GM23338 (cell line): ENCODE measurements around the gene AKAP1. TPM values are rescaled to one million over a fixed set of nuclear protein-coding genes. Genes with fewer than 3 reads are reported as not detected.

ENCODE experiments used
- ATAC-seq: fragments of 200-7000 bp; cut with Tn5 transposase; 3 replicates; pipeline ENCODE4 v1.9.1; 2020
- DNase-seq: peaks from one replicate; pipeline ENCODE4 v3.0.0-alpha.2; 2015; ENCODE audit warnings: low spot score
- H2AFZ ChIP-seq: fragments of 200-600 bp; sonication (generic); 2 replicates; pipeline ENCODE4 v1.8.0; 2016; ENCODE audit warnings: antibody characterized with exemption, mild to moderate bottlenecking, moderate library complexity
- H3F3A ChIP-seq: fragments of 200-600 bp; sonication (generic); replicated peaks from 2 replicates; pipeline ENCODE4 v1.8.0; 2017; ENCODE audit warnings: antibody characterized with exemption, mixed run types, low read depth
- H3K27ac ChIP-seq: fragments of 200-600 bp; sonication (generic); 2 replicates; pipeline ENCODE4 v1.6.1; 2016; ENCODE audit warnings: low read depth
- H3K27me3 ChIP-seq: fragments of 200-600 bp; sonication (generic); 2 replicates; pipeline ENCODE4 v1.8.0; 2016; ENCODE audit warnings: mild to moderate bottlenecking, mixed run types, moderate library complexity; ENCODE audit not compliant: insufficient read depth
- H3K36me3 ChIP-seq: fragments of 200-600 bp; sonication (generic); 2 replicates; pipeline ENCODE4 v1.8.0; 2016; ENCODE audit warnings: mild to moderate bottlenecking; ENCODE audit not compliant: insufficient read depth
- H3K4me1 ChIP-seq: fragments of 200-600 bp; sonication (generic); 2 replicates; pipeline ENCODE4 v1.8.0; 2016; ENCODE audit warnings: mild to moderate bottlenecking, moderate library complexity; ENCODE audit not compliant: insufficient read depth
- H3K4me2 ChIP-seq: fragments of 200-600 bp; sonication (generic); 2 replicates; pipeline ENCODE4 v1.7.1; 2017; ENCODE audit warnings: mixed run types
- H3K4me3 ChIP-seq: fragments of 200-600 bp; sonication (generic); 2 replicates; pipeline ENCODE4 v1.6.1; 2016; ENCODE audit warnings: mixed run types
- H3K79me2 ChIP-seq: fragments of 200-600 bp; sonication (generic); replicated peaks from 2 replicates; pipeline ENCODE4 v1.8.0; 2017; ENCODE audit warnings: mild to moderate bottlenecking; ENCODE audit not compliant: insufficient read depth
- H3K9me2 ChIP-seq: fragments of 200-600 bp; sonication (generic); 2 replicates; pipeline ENCODE4 v1.8.0; 2017; ENCODE audit not compliant: insufficient read depth
- H4K20me1 ChIP-seq: fragments of 200-600 bp; sonication (generic); replicated peaks from 2 replicates; pipeline ENCODE4 v1.8.0; 2017; ENCODE audit warnings: mild to moderate bottlenecking; ENCODE audit not compliant: insufficient read depth
- H3K27ac Mint-ChIP-seq: 2 replicates; pipeline ENCODE4 v1.8.0; 2020; ENCODE audit warnings: inconsistent platforms, mild to moderate bottlenecking, moderate library complexity, mixed read lengths
- H3K27me3 Mint-ChIP-seq: 3 replicates; pipeline ENCODE4 v1.8.0; 2022; ENCODE audit warnings: low read depth, mild to moderate bottlenecking, moderate library complexity, mixed read lengths, inconsistent platforms; ENCODE audit not compliant: insufficient read depth, poor library complexity
- H3K36me3 Mint-ChIP-seq: 3 replicates; pipeline ENCODE4 v1.8.0; 2021; ENCODE audit warnings: low read depth, mild to moderate bottlenecking, inconsistent platforms, moderate library complexity, mixed read lengths
- H3K4me1 Mint-ChIP-seq: 3 replicates; pipeline ENCODE4 v1.8.0; 2020; ENCODE audit warnings: mild to moderate bottlenecking, inconsistent platforms, mixed read lengths
- H3K4me3 Mint-ChIP-seq: 3 replicates; pipeline ENCODE4 v1.8.0; 2021; ENCODE audit warnings: moderate library complexity, mild to moderate bottlenecking, inconsistent platforms, mixed read lengths
- H3K9me3 Mint-ChIP-seq: 3 replicates; pipeline ENCODE4 v1.8.0; 2020; ENCODE audit warnings: moderate library complexity, mild to moderate bottlenecking, inconsistent platforms, mixed read lengths
- CTCF ChIP-seq, 2 experiments: fragments of 200-600 bp in 1 of 2; sonication (generic) in 1 of 2; conservative IDR thresholded peaks; 2 replicates each; pipeline versions ENCODE4 v1.5.1 to v1.6.1; 2016 to 2017; ENCODE audit warnings: antibody characterized with exemption in 2 of 2, low read depth in 2 of 2, mild to moderate bottlenecking in 2 of 2, moderate library complexity in 1 of 2
- EZH2phosphoT487 ChIP-seq: fragments of 200-600 bp; sonication (generic); IDR thresholded peaks from one replicate; pipeline ENCODE4 v1.8.1; 2018; ENCODE audit warnings: antibody characterized with exemption; ENCODE audit not compliant: unreplicated experiment
- NANOG ChIP-seq: IDR thresholded peaks from 2 replicates; pipeline ENCODE4 v1.6.1; 2016; ENCODE audit warnings: antibody characterized with exemption, borderline replicate concordance
- POLR2AphosphoS5 ChIP-seq: IDR thresholded peaks from 2 replicates; pipeline ENCODE4 v1.6.1; 2016; ENCODE audit warnings: antibody characterized with exemption, low read depth
- REST ChIP-seq: IDR thresholded peaks from one replicate; pipeline ENCODE4 v1.6.1; 2018; ENCODE audit warnings: antibody characterized with exemption; ENCODE audit not compliant: unreplicated experiment
- STAT1 ChIP-seq: IDR thresholded peaks from one replicate; pipeline ENCODE4 v1.6.1; 2016; ENCODE audit warnings: antibody characterized with exemption; ENCODE audit not compliant: unreplicated experiment
- ZNF331 ChIP-seq: fragments of 250-450 bp; sonication (Bioruptor Pico); IDR thresholded peaks from 2 replicates; pipeline ENCODE4 v1.5.0; 2020; ENCODE audit warnings: low read depth, mild to moderate bottlenecking, moderate library complexity
- ZNF462 ChIP-seq: fragments of 250-450 bp; sonication (Bioruptor Pico); IDR thresholded peaks from 2 replicates; pipeline ENCODE4 v1.5.0; 2020; ENCODE audit warnings: mild to moderate bottlenecking, moderate library complexity
- polyA plus RNA-seq: library from polyadenylated mRNA; unstranded; fragments of >200 nt; fragmentation: Nextera tagmentation; extraction: Ambion mirVana; gene quantifications from 2 replicates; pipeline ENCODE4 v1.2.1, GENCODE V29; 2016
- total RNA-seq: library from RNA; depleted of rRNA; stranded (reverse); fragments of >200 nt; shearing (Covaris generic); gene quantifications from 2 replicates; pipeline ENCODE4 v1.2.3, GENCODE V29; 2014

Gene AKAP1
- total and polyA plus RNA-seq, 2 experiments from 2014 or later: 19.6 to 45.9 TPM

DNA sequence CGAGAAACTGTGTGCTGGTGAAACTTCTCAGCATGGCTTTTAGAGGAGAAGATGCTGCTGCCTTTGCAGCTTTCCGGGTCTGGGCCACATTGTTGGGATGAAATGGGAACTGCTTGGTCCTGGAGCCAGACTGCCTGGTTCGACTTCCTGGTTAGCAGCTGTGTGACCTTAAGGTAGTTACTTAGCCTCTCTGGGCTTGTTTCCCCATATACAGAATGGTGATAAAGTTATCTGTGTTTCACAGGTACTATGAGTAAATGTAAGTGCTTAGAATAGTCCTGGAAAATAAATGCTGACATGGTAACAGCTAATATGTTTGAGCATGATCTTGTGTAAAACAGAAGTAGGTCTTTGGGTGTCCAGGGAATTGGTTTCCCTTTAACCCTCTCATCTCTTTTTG, 26.3 kb downstream of the AKAP1 start:
- Histone ChIP-seq H3K4me2 (no peak overlapping the region), H2AFZ (no peak overlapping the region), H3K27ac (no peak overlapping the region), H3K4me3 (no peak overlapping the region), H3K9me2 (no peaks in the 10 kb centered on the region), H3K36me3 (peaks cover 8% of the 10 kb centered on the region), H3F3A (no peaks in the 10 kb centered on the region), H4K20me1 (no peaks in the 10 kb centered on the region; the same call in 1 of the 2 replicates), H3K27me3 (no peaks in the 10 kb centered on the region), H3K4me1 (peaks cover 10% of the 10 kb centered on the region), H3K79me2 (peaks cover 11% of the 10 kb centered on the region)
- H3K4me3 Mint-ChIP-seq: no peak overlapping the region
- DNase-seq (no peak), ATAC-seq (no peak)
- H3K4me1 Mint-ChIP-seq: peaks cover 34% of the 10 kb centered on the region
- no peak overlapping the region for H3K27ac Mint-ChIP-seq
- no peak for TF ChIP-seq CTCF (conservative IDR thresholded peaks at IDR 0.05; ENCODE audit: low read depth in 2 of 2)
- H3K36me3 Mint-ChIP-seq: peaks cover 48% of the 10 kb centered on the region
- no peaks in the 10 kb centered on the region for H3K9me3 Mint-ChIP-seq
- peaks cover 2% of the 10 kb centered on the region for H3K27me3 Mint-ChIP-seq

GRCh38 chr17:57113011-57113410, 28.0 kb downstream of the AKAP1 start:
- peaks cover 10% of the 10 kb centered on the region for H3K4me1 ChIP-seq
- peaks cover 56% of the 10 kb centered on the region for H3K36me3 Mint-ChIP-seq
- H3K4me3 Mint-ChIP-seq: no peak overlapping the region
- no peaks in the 10 kb centered on the region for H3K27me3 Mint-ChIP-seq
- no peaks in the 10 kb centered on the region; the same call in 1 of the 2 replicates for H4K20me1 ChIP-seq
- H3K27ac ChIP-seq: no peak overlapping the region
- no peaks in the 10 kb centered on the region for H3K9me3 Mint-ChIP-seq
- H3K4me3 ChIP-seq: no peak overlapping the region
- H2AFZ ChIP-seq: no peak overlapping the region
- DNase-seq (no peak), ATAC-seq (no peak)
- H3K4me1 Mint-ChIP-seq: peaks cover 27% of the 10 kb centered on the region
- H3F3A ChIP-seq: no peaks in the 10 kb centered on the region
- no peaks in the 10 kb centered on the region for H3K79me2 ChIP-seq
- H3K27ac Mint-ChIP-seq: no peak overlapping the region
- H3K9me2 ChIP-seq: no peaks in the 10 kb centered on the region
- no peaks in the 10 kb centered on the region for H3K27me3 ChIP-seq
- H3K36me3 ChIP-seq: peaks cover 5% of the 10 kb centered on the region; the same call in 1 of the 2 replicates
- H3K4me2 ChIP-seq: no peak overlapping the region
- TF ChIP-seq NANOG: no peak
- no peak for TF ChIP-seq CTCF (conservative IDR thresholded peaks at IDR 0.05; ENCODE audit: low read depth in 2 of 2)
- TF ChIP-seq ZNF331 (CRISPR knock-in tag): no peak
- no peak for TF ChIP-seq ZNF462 (CRISPR knock-in tag)
- no peak for TF ChIP-seq STAT1
- TF ChIP-seq EZH2phosphoT487: no peak
- no peak for TF ChIP-seq REST
- TF ChIP-seq POLR2AphosphoS5: no peak
